Mesenchymal stem cell (in vitro differentiated cells and primary cell): ENCODE measurements around the gene PLEKHJ1.

Experiments
- DNase-seq: peaks from one replicate; pipeline ENCODE4 v3.0.0-alpha.2; 2013
- H2AFZ ChIP-seq: one replicate; pipeline ENCODE4 v1.6.1; 2013; ENCODE audit warnings: low read depth, mild to moderate bottlenecking, control low read depth, inconsistent platforms, low read length, moderate library complexity
- H2AK5ac ChIP-seq: 2 replicates; pipeline ENCODE4 v1.6.1; 2013; ENCODE audit warnings: low read length, moderate library complexity, mild to moderate bottlenecking, inconsistent platforms; ENCODE audit not compliant: severe bottlenecking
- H2BK120ac ChIP-seq: one replicate; pipeline ENCODE4 v1.6.1; 2013; ENCODE audit warnings: low read depth, mild to moderate bottlenecking, inconsistent platforms, low read length, moderate library complexity
- H2BK12ac ChIP-seq, 2 experiments: one replicate each; pipeline ENCODE4 v1.6.1; 2013; ENCODE audit warnings: inconsistent platforms in 2 of 2, low read length in 2 of 2, mild to moderate bottlenecking in 2 of 2, moderate library complexity in 2 of 2, control low read depth in 1 of 2
- H2BK15ac ChIP-seq: one replicate; pipeline ENCODE4 v1.6.1; 2013; ENCODE audit warnings: mild to moderate bottlenecking, low read depth, inconsistent platforms; ENCODE audit not compliant: poor library complexity, severe bottlenecking
- H2BK5ac ChIP-seq: 2 replicates; pipeline ENCODE4 v1.6.1; 2013; ENCODE audit warnings: low read depth, mild to moderate bottlenecking, low read length, control low read depth, inconsistent platforms; ENCODE audit not compliant: poor library complexity, severe bottlenecking
- H3K14ac ChIP-seq, 2 experiments: one replicate each; pipeline ENCODE4 v1.6.1; 2013; ENCODE audit warnings: inconsistent platforms in 2 of 2, low read length in 2 of 2, control low read depth in 1 of 2, mild to moderate bottlenecking in 1 of 2, moderate library complexity in 1 of 2
- H3K18ac ChIP-seq, 2 experiments: one replicate each; pipeline ENCODE4 v1.6.1; 2013; ENCODE audit warnings: inconsistent platforms in 2 of 2, low read length in 2 of 2, control low read depth in 1 of 2, low read depth in 1 of 2, mild to moderate bottlenecking in 1 of 2
- H3K23ac ChIP-seq, 2 experiments: one replicate each; pipeline ENCODE4 v1.6.1; 2013; ENCODE audit warnings: inconsistent platforms in 2 of 2, low read length in 2 of 2, mild to moderate bottlenecking in 2 of 2, moderate library complexity in 2 of 2, control low read depth in 1 of 2
- H3K27ac ChIP-seq: 2 replicates; pipeline ENCODE4 v1.5.1; 2013; ENCODE audit warnings: mild to moderate bottlenecking, moderate library complexity, low read length, control low read depth, inconsistent platforms; ENCODE audit not compliant: poor library complexity, severe bottlenecking
- H3K27me3 ChIP-seq, 2 experiments: 2 replicates each; pipeline versions ENCODE4 v1.6.1 to v1.7.0; 2013; ENCODE audit warnings: low read length in 2 of 2, mild to moderate bottlenecking in 2 of 2, moderate library complexity in 2 of 2, control low read depth in 1 of 2, inconsistent platforms in 1 of 2; ENCODE audit not compliant: control insufficient read depth in 1 of 2, insufficient read depth in 1 of 2
- H3K36me3 ChIP-seq, 2 experiments: 2 replicates each; pipeline versions ENCODE4 v1.6.1 to v1.7.0; 2013; ENCODE audit warnings: low read length in 2 of 2, control low read depth in 1 of 2, inconsistent platforms in 1 of 2, low read depth in 1 of 2, mild to moderate bottlenecking in 1 of 2; ENCODE audit not compliant: insufficient read depth in 2 of 2, control insufficient read depth in 1 of 2
- H3K4ac ChIP-seq, 2 experiments: one replicate each; pipeline ENCODE4 v1.6.1; 2013; ENCODE audit warnings: inconsistent platforms in 2 of 2, low read length in 2 of 2, mild to moderate bottlenecking in 2 of 2, moderate library complexity in 2 of 2, control low read depth in 1 of 2, low read depth in 1 of 2
- H3K4me1 ChIP-seq: 2 replicates; pipeline ENCODE4 v1.6.1; 2013; ENCODE audit warnings: low read depth, low read length, control low read depth; ENCODE audit not compliant: control insufficient read depth, insufficient read depth
- H3K4me2 ChIP-seq: 2 replicates; pipeline ENCODE4 v1.6.1; 2013; ENCODE audit warnings: low read length, mild to moderate bottlenecking, inconsistent platforms; ENCODE audit not compliant: poor library complexity, severe bottlenecking
- H3K4me3 ChIP-seq, 2 experiments: 2 replicates each; pipeline versions ENCODE4 v1.5.1 to v1.7.0; 2013; ENCODE audit warnings: low read length in 2 of 2, mild to moderate bottlenecking in 2 of 2, control low read depth in 1 of 2, low read depth in 1 of 2; ENCODE audit not compliant: insufficient read depth in 1 of 2
- H3K79me1 ChIP-seq: replicated peaks from 2 replicates; pipeline ENCODE4 v1.6.1; 2013; ENCODE audit warnings: mild to moderate bottlenecking, control low read depth, low read length, inconsistent platforms; ENCODE audit not compliant: poor library complexity, severe bottlenecking
- H3K9ac ChIP-seq: 2 replicates; pipeline ENCODE4 v1.7.0; 2013; ENCODE audit warnings: mild to moderate bottlenecking, low read length, moderate library complexity
- H3K9me3 ChIP-seq: 2 replicates; pipeline ENCODE4 v1.7.0; 2013; ENCODE audit warnings: mild to moderate bottlenecking, low read length; ENCODE audit not compliant: control insufficient read depth
- H4K8ac ChIP-seq: one replicate; pipeline ENCODE4 v1.6.1; 2013; ENCODE audit warnings: inconsistent platforms, mild to moderate bottlenecking, low read length, moderate library complexity
- H4K91ac ChIP-seq: one replicate; pipeline ENCODE4 v1.6.1; 2013; ENCODE audit warnings: mild to moderate bottlenecking, low read length, inconsistent platforms
- WGBS: methylation state at CpG from one replicate; pipeline ENCODE4 v1.1.7; 2013; ENCODE audit warnings: mixed read lengths; 5-methylcytosine and 5-hydroxymethylcytosine counted together

The PLEKHJ1 gene

DNA sequence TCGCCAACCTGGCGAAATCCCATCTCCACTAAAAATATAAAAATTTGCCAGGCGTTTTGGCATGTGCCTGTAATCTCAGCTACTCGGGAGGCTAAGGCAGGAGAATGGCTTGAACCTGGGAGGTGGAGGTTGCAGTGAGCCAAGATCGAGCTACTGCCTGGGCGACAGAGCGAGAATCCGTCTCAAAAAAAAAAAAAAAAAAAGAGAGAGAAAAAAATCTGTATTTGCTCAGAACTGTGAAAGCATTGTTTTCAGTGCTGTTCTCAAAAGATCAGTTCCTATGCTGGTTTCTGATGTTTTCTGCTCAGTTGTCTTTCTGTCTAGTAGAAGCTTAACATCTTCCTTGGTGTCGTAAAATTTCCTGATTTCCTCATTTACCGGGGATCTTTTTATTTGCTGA, 3.0 kb upstream of the PLEKHJ1 start:
- 72% methylated on average over 9 of the region's 10 CpGs for WGBS
- H2BK5ac ChIP-seq: no peak overlapping the region
- no peaks in the 10 kb centered on the region for H3K9me3 ChIP-seq
- H3K4ac ChIP-seq: no peak overlapping the region
- H3K4me2 ChIP-seq: peak overlapping the region; percentile 59
- H3K36me3 ChIP-seq: peaks cover 18 to 49% of the 10 kb centered on the region in 2 experiments
- H2BK120ac ChIP-seq: no peak overlapping the region
- H4K91ac ChIP-seq: no peak overlapping the region
- no peak overlapping the region for H3K18ac ChIP-seq
- H2AK5ac ChIP-seq: no peak overlapping the region
- no peak overlapping the region for H2BK12ac ChIP-seq
- H3K27me3 ChIP-seq: no peaks in the 10 kb centered on the region
- H2AFZ ChIP-seq: no peak overlapping the region
- H3K4me3 ChIP-seq: peak overlapping the region in 1 of 2 experiments; percentile 80
- H2BK15ac ChIP-seq: no peak overlapping the region
- H4K8ac ChIP-seq: no peak overlapping the region
- H3K27ac ChIP-seq: peak overlapping the region; percentile 14
- H3K79me1 ChIP-seq: peaks cover 4% of the 10 kb centered on the region
- H3K9ac ChIP-seq: peak overlapping the region; percentile 84
- H3K4me1 ChIP-seq: peaks cover 44% of the 10 kb centered on the region
- no peak overlapping the region for H3K14ac ChIP-seq
- no peak overlapping the region for H3K23ac ChIP-seq
- DNase-seq: no peak

DNA sequence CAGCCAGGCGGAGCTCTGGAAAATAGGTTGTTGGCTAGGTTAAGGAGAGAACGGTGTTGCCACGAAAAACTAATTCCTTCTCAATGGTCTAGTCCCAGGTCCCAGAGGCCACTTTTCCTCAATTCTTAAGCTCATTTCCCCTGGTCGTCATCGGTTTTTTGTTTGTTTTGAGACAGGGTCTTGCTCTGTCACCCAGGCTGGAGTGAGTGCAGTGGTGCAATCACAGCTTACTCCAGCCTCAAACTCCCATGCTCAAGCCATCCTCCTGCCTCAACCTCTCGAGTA, 1.7 kb upstream of the PLEKHJ1 start:
- Histone ChIP-seq H3K27ac (no peak overlapping the region), H3K36me3 (peaks cover 21 to 49% of the 10 kb centered on the region in 2 experiments), H3K4ac (no peak overlapping the region), H2BK15ac (no peak overlapping the region), H4K91ac (no peak overlapping the region), H2BK120ac (no peak overlapping the region), H2BK5ac (no peak overlapping the region), H2AFZ (no peak overlapping the region), H3K9ac (peak overlapping the region; percentile 98), H2AK5ac (no peak overlapping the region), H3K18ac (no peak overlapping the region), H3K79me1 (no peaks in the 10 kb centered on the region), H3K4me3 (peak overlapping the region in 1 of 2 experiments; percentile 92), H2BK12ac (no peak overlapping the region), H3K4me1 (peaks cover 55% of the 10 kb centered on the region), H4K8ac (no peak overlapping the region), H3K27me3 (no peaks in the 10 kb centered on the region), H3K9me3 (no peaks in the 10 kb centered on the region), H3K23ac (peak overlapping the region in 1 of 2 experiments; percentile 87), H3K14ac (peak overlapping the region in 1 of 2 experiments; percentile 31), H3K4me2 (peak overlapping the region; percentile 82)
- DNase-seq: no peak
- WGBS: 85% methylated on average over 6 of the region's 6 CpGs

DNA sequence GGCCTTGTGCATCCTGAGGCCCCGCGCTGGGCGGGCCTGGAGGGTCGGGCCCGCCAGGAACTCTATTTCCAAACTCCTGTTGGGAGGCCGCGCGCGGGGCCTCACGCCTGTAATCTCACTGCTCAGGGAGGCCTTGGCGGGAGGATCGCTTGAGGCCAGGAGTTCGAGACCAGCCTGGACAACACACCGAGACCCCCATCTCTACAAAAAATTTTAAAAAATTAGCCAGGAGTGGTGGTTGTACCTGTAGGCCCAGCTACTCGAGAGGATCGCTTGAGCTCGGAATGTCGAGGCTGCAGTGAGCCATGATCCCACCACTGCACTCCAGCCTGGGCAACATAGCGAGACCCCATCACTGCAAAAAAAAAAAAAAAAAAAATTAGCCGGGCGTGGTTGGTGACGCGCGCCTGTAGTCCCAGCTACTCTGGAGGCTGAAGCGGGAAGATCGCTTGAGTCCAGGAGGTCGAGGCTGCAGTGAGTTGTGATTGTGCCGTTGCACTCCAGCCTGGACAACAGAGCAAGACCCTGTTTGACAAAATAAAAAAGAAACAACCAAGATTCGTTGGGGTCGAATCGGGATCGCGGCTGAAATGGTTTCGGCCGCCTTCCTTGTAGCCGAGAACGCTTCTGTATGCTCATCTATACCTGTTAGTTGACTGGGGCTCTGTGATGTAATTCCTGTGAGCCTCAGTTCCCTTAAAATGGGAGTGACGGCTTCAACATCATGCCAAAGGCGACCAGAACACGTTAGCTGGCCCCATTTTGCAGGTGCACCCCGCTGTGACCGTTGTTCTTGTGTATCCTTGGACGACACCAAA, 1.1 kb upstream of the PLEKHJ1 start:
- H3K4ac ChIP-seq: peak overlapping the region; percentile 71 to 73
- 53% methylated on average over 41 of the region's 43 CpGs for WGBS
- H2BK120ac ChIP-seq: peak overlapping the region; percentile 57
- H2AK5ac ChIP-seq: peak overlapping the region; percentile 70
- H3K18ac ChIP-seq: peak overlapping the region; percentile 95 to 98
- H3K4me2 ChIP-seq: peak overlapping the region; percentile 82
- H2AFZ ChIP-seq: peak overlapping the region; percentile 72
- H3K4me1 ChIP-seq: peaks cover 60% of the 10 kb centered on the region
- H3K14ac ChIP-seq: peak overlapping the region; percentile 31 to 76
- H3K9ac ChIP-seq: peak overlapping the region; percentile 98
- H3K27me3 ChIP-seq: no peaks in the 10 kb centered on the region
- H3K36me3 ChIP-seq: peaks cover 27 to 49% of the 10 kb centered on the region in 2 experiments
- H2BK15ac ChIP-seq: peak overlapping the region; percentile 97
- H3K23ac ChIP-seq: peak overlapping the region in 1 of 2 experiments; percentile 87
- H3K27ac ChIP-seq: peak overlapping the region; percentile 61
- H4K91ac ChIP-seq: peak overlapping the region; percentile 98
- no peak for DNase-seq
- H4K8ac ChIP-seq: peak overlapping the region; percentile 98
- peak overlapping the region; percentile 91 for H2BK5ac ChIP-seq
- H3K9me3 ChIP-seq: no peaks in the 10 kb centered on the region
- peak overlapping the region; percentile 80 to 92 for H3K4me3 ChIP-seq
- H3K79me1 ChIP-seq: no peaks in the 10 kb centered on the region
- H2BK12ac ChIP-seq: no peak overlapping the region

DNA sequence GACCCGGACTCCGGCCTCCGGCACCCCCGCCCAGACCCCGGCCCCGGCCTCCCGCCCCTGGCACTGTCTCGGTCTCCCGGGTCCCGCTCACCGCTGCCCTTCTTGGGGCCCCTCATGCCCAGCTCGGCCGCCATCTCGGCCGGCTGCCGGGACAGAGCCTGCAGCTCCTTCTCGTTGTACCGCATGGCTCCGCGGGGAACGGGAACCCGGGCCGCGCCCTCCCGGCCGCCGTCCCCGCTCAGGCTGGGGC, 140 bp downstream of the PLEKHJ1 start:
- peak overlapping the region; percentile 86 to 92 for H3K4me3 ChIP-seq
- peak overlapping the region; percentile 12 for H2BK15ac ChIP-seq
- H2BK12ac ChIP-seq: no peak overlapping the region
- no peak overlapping the region for H3K23ac ChIP-seq
- under 1% methylated on average over 26 of the region's 28 CpGs for WGBS
- no peak overlapping the region for H3K4me2 ChIP-seq
- H3K27me3 ChIP-seq: no peaks in the 10 kb centered on the region
- no peak overlapping the region for H3K27ac ChIP-seq
- H3K9ac ChIP-seq: peak overlapping the region; percentile 98
- peak overlapping the region; percentile 75 for H2BK120ac ChIP-seq
- peak overlapping the region; percentile 56 to 90 for H3K18ac ChIP-seq
- peak overlapping the region in 1 of 2 experiments; percentile 87 for H3K14ac ChIP-seq
- no peaks in the 10 kb centered on the region for H3K9me3 ChIP-seq
- H2AK5ac ChIP-seq: no peak overlapping the region
- H3K4me1 ChIP-seq: peaks cover 52% of the 10 kb centered on the region
- H3K79me1 ChIP-seq: no peaks in the 10 kb centered on the region
- H4K91ac ChIP-seq: no peak overlapping the region
- no peak for DNase-seq
- no peak overlapping the region for H2BK5ac ChIP-seq
- H3K36me3 ChIP-seq: peaks cover 37 to 50% of the 10 kb centered on the region in 2 experiments
- no peak overlapping the region for H2AFZ ChIP-seq
- peak overlapping the region in 1 of 2 experiments; percentile 83 for H3K4ac ChIP-seq
- H4K8ac ChIP-seq: no peak overlapping the region
